Stimulated activated CD4-positive, alpha-beta T cell treated with anti-CD3 and anti-CD28 coated beads, Interleukin-2, amount 100 ng/mL, for 48 hours (primary cell): Measurements from ENCODE around the gene TTC23L.

ENCODE experiments used
- DNase-seq, 2 donors: peaks; one replicate each; pipeline ENCODE4 v3.0.0-alpha.2; 2020

Gene TTC23L

DNA sequence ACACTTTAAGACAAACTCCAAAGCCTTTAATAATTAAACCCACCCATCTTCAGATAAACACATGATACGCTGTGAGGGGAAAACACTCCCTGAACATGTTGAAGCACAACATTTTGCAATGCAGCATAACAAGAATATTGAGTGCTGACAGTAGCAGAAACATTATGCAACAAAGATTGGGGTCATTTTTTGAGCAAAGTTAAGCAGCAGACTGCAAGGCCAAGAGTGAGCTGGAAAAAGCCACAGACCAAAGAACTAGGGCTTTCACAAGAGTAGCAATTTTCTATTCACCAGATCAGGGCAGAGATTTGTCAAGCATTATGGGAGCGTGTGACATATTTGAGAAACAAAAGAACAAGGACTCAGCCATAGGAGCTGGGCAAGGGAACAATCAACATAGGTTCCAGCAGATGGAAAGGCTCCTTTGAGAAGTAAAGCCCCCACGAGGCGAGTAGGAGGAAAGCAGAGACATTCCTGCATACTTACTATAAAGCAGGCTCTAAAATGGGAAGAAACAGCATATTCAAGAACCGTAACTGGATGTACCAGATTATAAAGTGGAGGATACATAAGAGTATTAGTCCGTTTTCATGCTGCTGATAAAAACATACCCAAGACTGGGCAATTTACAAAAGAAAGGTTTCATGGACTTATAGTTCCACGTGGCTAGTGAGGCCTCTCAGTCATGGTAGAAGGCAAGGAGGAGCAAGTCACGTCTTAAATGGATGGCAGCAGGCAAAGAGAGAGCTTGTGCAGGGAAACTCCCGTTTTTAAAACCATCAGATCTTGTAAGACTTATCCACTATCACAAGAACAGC lies 4.8 kb upstream of the TTC23L start:
- DNase-seq = no peak

GRCh38 chr5:34834794-34835089 lies 4.2 kb upstream of the TTC23L start:
- DNase-seq = no peak

DNA sequence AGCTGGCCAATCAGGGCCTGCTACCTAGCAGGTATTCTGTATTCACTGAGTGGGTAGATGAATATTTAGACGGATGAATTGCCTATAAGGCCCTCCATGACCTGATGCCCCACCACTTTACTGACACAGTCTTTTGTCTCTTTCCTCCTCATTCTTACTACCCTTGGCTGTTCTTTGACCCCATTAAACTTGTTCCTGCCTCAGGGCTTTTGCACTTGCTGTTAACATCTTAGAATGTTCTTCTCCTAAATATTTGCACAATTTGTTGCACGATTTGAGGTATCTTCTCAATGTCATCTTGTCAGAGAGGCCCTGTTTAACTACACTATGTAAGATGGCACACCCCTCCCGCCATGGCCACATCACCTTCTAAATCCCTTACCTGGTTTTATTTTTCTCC lies 3.3 kb upstream of the TTC23L start:
- DNase-seq = no peak

DNA sequence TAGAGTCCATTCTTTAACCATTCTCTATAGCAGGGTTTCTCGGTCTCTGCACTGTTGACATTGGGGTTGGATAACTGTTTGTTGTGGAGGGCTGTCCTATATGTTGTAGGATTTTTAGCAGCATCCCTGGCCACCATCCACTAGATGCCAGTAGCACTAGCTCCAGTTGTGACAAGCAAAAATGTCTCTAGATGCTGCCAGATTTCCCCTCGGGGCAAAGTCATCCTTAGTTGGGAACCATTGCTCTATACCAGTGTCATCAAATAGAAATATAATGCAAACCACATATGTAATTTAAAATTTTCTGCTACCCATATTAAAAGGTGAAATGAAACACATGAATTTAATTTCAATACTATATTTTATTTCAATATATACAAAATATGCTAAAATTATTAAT lies 2.9 kb downstream of the TTC23L start:
- DNase-seq = no peak

GRCh38 chr5:34842554-34842953 lies 3.6 kb downstream of the TTC23L start:
- no peak for DNase-seq

DNA sequence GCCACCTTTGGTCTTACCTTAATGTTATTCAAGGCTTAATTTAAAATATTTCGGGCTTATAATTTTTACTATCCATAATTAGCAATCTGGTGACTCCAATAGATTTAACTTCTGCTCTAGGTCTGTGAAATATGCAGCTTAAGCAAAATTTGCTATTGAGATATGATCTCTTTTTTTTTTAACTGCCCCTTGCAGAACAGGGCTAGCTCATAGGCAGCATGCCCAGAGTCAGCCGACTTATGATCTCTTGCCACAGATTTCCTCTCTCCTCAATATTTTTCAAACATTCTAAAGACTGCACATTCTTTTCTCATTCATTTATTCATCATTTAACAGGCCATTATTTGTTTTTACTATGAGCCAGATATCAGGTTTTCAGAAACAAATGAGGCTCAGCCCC lies 4.5 kb downstream of the TTC23L start:
- DNase-seq = no peak

DNA sequence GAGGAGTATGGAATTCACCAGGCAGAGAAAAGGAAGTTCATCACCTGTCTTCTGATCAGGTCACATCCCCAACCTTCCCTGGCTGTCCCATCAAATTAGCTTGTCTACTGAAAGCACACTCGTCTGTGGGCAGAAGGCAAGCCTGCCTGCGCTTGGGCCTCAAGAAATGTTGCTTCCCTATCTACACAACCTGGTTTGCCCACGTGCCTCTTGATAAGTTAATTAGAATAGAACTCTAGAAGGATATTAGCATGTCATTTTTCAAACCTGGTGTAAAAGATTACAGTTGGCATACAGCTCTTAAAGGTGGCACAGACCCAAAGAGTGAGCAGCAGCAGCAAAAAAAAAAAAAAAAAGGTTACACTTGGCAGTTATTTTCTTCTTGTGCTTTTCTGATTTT lies 5.1 kb downstream of the TTC23L start:
- no peak for DNase-seq

- no peak for DNase-seq
These were observed 6.0 kb downstream of the TTC23L start for GRCh38 chr5:34844999-34845398.

- no peak for DNase-seq
These were observed 8.1 kb downstream of the TTC23L start for GRCh38 chr5:34847056-34847455.

- no peak for DNase-seq
These were observed 8.6 kb downstream of the TTC23L start for GRCh38 chr5:34847552-34847951.

GRCh38 chr5:34848230-34848629 lies 9.3 kb downstream of the TTC23L start:
- no peak for DNase-seq

- no peak for DNase-seq
These were observed 10.3 kb downstream of the TTC23L start for GRCh38 chr5:34849253-34849652.

GRCh38 chr5:34854459-34855174 lies 15.7 kb downstream of the TTC23L start:
- no peak for DNase-seq

- no peak for DNase-seq
These were observed 18.2 kb downstream of the TTC23L start for GRCh38 chr5:34857161-34857560.

- no peak for DNase-seq
These were observed 18.9 kb downstream of the TTC23L start for GRCh38 chr5:34857894-34858293.

DNA sequence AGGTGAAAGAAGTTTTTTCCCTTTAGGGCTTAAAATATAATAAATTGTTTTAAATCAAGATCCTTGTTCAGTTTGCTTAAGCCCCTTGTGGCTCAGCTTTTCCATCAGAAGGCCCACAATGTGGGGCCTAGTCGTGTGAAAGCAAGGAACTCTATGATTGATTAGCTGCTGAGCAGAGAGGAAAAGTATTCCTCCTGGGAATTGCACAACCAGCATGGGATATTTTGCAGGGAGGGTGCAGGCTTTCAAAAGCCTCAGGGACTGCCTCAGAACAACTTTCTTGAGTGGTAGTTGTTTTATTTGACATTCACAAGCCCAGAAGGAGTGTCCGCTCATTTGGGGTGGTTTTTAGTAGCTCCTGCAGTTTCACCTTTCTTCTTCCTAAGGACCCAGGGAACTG lies 19.8 kb downstream of the TTC23L start:
- DNase-seq = no peak

DNA sequence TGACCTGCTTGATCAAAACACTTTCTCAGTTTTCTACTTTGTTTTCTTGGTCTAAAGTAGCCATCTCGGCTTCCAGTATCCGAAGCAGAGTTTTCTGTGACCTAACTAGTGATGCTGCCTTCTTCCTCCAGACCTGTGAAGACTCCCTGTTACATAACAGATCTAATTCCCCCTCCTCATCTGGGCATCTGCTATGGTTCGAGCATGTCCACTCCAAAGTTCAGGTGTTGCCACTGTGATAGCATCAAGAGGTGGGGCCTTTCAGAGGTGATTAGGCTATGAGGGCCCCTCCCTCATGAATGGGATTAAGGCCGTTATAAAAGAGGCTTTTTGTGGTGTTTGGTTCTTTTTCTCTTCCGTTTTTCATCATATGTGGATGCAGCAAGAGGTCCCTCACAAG lies 20.3 kb downstream of the TTC23L start:
- DNase-seq = no peak

- no peak for DNase-seq
These were observed 25.0 kb downstream of the TTC23L start for GRCh38 chr5:34863946-34864345.

- no peak for DNase-seq
These were observed 26.1 kb downstream of the TTC23L start for GRCh38 chr5:34865091-34865490.

- DNase-seq = no peak
These were observed 28.1 kb downstream of the TTC23L start for GRCh38 chr5:34866989-34867471.

- no peak for DNase-seq
These were observed 28.7 kb downstream of the TTC23L start for GRCh38 chr5:34867660-34868059.

GRCh38 chr5:34868791-34869190 lies 29.8 kb downstream of the TTC23L start:
- DNase-seq = no peak

DNA sequence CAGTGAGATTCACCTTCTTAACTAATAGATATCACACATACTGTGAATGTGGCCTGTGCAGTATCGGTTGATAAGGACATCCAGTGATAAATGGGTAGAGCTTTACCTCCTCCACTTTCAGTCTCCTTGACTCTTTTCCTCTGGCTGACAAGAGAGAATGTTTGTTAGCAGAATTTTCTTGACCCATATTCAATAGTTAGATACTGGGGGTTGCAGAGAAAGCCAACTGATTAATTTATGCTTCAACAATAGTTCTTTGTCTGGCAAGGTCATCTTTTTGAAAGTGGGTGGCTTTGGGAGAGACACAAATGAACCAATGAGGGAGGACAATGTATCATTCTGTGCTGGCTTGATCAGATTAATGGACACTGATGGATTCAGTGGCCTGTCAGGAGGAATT lies 30.3 kb downstream of the TTC23L start:
- DNase-seq = no peak

GRCh38 chr5:34870382-34870781 lies 31.4 kb downstream of the TTC23L start:
- no peak for DNase-seq

GRCh38 chr5:34876275-34876674 lies 37.3 kb downstream of the TTC23L start:
- no peak for DNase-seq
